LNCAP (cell line): ENCODE data around the gene TBC1D1.

Experiments
- CTCF ChIP-seq: fragments of 450-650 bp; IDR thresholded peaks from 2 replicates; pipeline ENCODE4 v1.5.1; 2017; ENCODE audit warnings: mild to moderate bottlenecking

Gene TBC1D1

GRCh38 chr4:38009421-38009820 lies 118.5 kb downstream of the TBC1D1 start:
- TF ChIP-seq CTCF: no peak

- no peak for TF ChIP-seq CTCF
These were observed 119.1 kb downstream of the TBC1D1 start for GRCh38 chr4:38009949-38010348.

- TF ChIP-seq CTCF: no peak
These were observed 120.8 kb downstream of the TBC1D1 start for GRCh38 chr4:38011511-38012162.

- TF ChIP-seq CTCF: no peak
These were observed 122.8 kb downstream of the TBC1D1 start for GRCh38 chr4:38013461-38014366.

- TF ChIP-seq CTCF: no peak
These were observed 123.6 kb downstream of the TBC1D1 start for GRCh38 chr4:38014421-38014852.

- TF ChIP-seq CTCF: no peak
These were observed 125.1 kb downstream of the TBC1D1 start for GRCh38 chr4:38015886-38016515.

GRCh38 chr4:38016698-38017097 lies 125.8 kb downstream of the TBC1D1 start:
- no peak for TF ChIP-seq CTCF
